Heart right ventricle (tissue), 16 donors: ENCODE measurements around the gene TMEM132D. TPM values are rescaled to one million over a fixed set of nuclear protein-coding genes. Genes with fewer than 3 reads are reported as not detected.

Experiments
- ATAC-seq, 8 donors: fragments of 200-7000 bp; cut with Tn5 transposase; one replicate each; pipeline ENCODE4 v1.9.1; 2020; ENCODE audit warnings: mild to moderate bottlenecking in 8 of 8, moderate library complexity in 8 of 8, moderate number of reproducible peaks in 1 of 8
- DNase-seq, 2 donors: peaks; one replicate each; pipeline ENCODE4 v3.0.0-alpha.2; 2020
- H3K27ac ChIP-seq, 10 donors: fragments of 200-600 bp; sonication (generic) in 2 of 10; one replicate each; pipeline versions ENCODE4 v1.5.0 to v1.8.0; 2020 to 2022; ENCODE audit warnings: mild to moderate bottlenecking in 3 of 10
- H3K27me3 ChIP-seq, 7 donors: fragments of 200-600 bp; one replicate each; pipeline ENCODE4 v1.8.0; 2021 to 2022; ENCODE audit warnings: mild to moderate bottlenecking in 2 of 7
- H3K36me3 ChIP-seq, 9 donors: fragments of 200-600 bp; sonication (generic) in 1 of 9; one replicate each; pipeline versions ENCODE4 v1.5.0 to v1.8.0; 2020 to 2022; ENCODE audit warnings: mild to moderate bottlenecking in 2 of 9
- H3K4me1 ChIP-seq, 9 donors: fragments of 200-600 bp; sonication (generic) in 1 of 9; one replicate each; pipeline versions ENCODE4 v1.5.0 to v1.8.0; 2020 to 2022; ENCODE audit warnings: mild to moderate bottlenecking in 4 of 9
- H3K4me3 ChIP-seq, 10 donors: fragments of 200-600 bp; sonication (generic) in 2 of 10; one replicate each; pipeline versions ENCODE4 v1.5.0 to v1.8.0; 2020 to 2022; ENCODE audit warnings: mild to moderate bottlenecking in 7 of 10, moderate library complexity in 2 of 10
- H3K9me3 ChIP-seq, 11 donors: fragments of 200-600 bp in 10 of 11; sonication (generic) in 2 of 11; one replicate each; pipeline versions ENCODE4 v1.5.0 to v1.8.0; 2013 to 2022; ENCODE audit warnings: mild to moderate bottlenecking in 2 of 11, control low read depth in 1 of 11, moderate library complexity in 1 of 11
- WGBS, 2 donors: extraction: QIAGEN DNeasy Blood & Tissue Kit; methylation state at CpG; one replicate each; pipeline ENCODE4 v1.1.7; 2013; ENCODE audit warnings: inconsistent platforms in 1 of 2; 5-methylcytosine and 5-hydroxymethylcytosine counted together
- intact Hi-C, 10 donors: fragments of 100-400 bp; cut with DNase I; formaldehyde crosslinking; loops; one replicate each; pipeline versions ENCODE4 v1.11.1 to v1.14.2; 2022
- polyA plus RNA-seq, 2 donors: library from polyadenylated mRNA; stranded (reverse); fragments of 200-250 nt; gene quantifications; one replicate each; pipeline ENCODE4 v1.2.3, GENCODE V29; 2013
- total RNA-seq, 10 donors: library from RNA; stranded (reverse); fragmentation: NEBNext Ultra II Directional in 3 of 10; extraction: Animal tissue kit (Norgen Biotek cat#: 25700) in 3 of 10; gene quantifications; one replicate each; pipeline versions ENCODE4 v1.2.1 to v1.2.4, GENCODE V29; 2021 to 2023
- TF ChIP-seq, protein P1 (sequence below), 9 donors: fragments of 200-600 bp; sonication (generic) in 2 of 9; IDR thresholded peaks; one replicate each; pipeline versions ENCODE4 v1.5.0 to v1.8.0; 2021 to 2022; ENCODE audit warnings: antibody characterized with exemption in 9 of 9, mild to moderate bottlenecking in 5 of 9, moderate library complexity in 1 of 9
- donor health status: Arrhythmogenic right ventricular cardiomyopathy.
- donor health status: ischemic (EF 13 %, LVEDD 7.1; RV severe dilation, severe dysfunction).
- donor health status: healthy with polysubstance abuse.
- donor health status: DM: no; HTN: yes; CAD: no.
- donor health status: DM: no; HTN: no; CAD: no.
- donor health status: ischemic (EF 25% LVEDD 6.9; RV normal size, moderate dysfunction).
- donor health status: ischemic (EF 25% LVEDD 5.7; RV mildly dilated, moderate dysfunction).
- donor health status: healthy.
- donor health status: DM: yes; HTN: yes; CAD: no.
- donor health status: Ischemic cardiomyopathy.
- donor health status: ischemic (EF 35%, LVEDD 5.7; RV mildly dilated, moderate dysfunction).
- donor health status: nonischemic (EF 11% LVEDD 7.7; RV severe dilation, severe dysfunction).
- donor health status: DM: yes; HTN: yes; CAD: no.
- donor health status: PGD.
- donor health status: ischemic (EF 29% LVEDD 5.4; RV normal size, mild dysfunction).
- donor health status: nonischemic (EF 23%, LVEDD 6.1; RV moderate dilation, normal function).

Gene TMEM132D
- total and polyA plus RNA-seq, 12 donors: not detected

DNA sequence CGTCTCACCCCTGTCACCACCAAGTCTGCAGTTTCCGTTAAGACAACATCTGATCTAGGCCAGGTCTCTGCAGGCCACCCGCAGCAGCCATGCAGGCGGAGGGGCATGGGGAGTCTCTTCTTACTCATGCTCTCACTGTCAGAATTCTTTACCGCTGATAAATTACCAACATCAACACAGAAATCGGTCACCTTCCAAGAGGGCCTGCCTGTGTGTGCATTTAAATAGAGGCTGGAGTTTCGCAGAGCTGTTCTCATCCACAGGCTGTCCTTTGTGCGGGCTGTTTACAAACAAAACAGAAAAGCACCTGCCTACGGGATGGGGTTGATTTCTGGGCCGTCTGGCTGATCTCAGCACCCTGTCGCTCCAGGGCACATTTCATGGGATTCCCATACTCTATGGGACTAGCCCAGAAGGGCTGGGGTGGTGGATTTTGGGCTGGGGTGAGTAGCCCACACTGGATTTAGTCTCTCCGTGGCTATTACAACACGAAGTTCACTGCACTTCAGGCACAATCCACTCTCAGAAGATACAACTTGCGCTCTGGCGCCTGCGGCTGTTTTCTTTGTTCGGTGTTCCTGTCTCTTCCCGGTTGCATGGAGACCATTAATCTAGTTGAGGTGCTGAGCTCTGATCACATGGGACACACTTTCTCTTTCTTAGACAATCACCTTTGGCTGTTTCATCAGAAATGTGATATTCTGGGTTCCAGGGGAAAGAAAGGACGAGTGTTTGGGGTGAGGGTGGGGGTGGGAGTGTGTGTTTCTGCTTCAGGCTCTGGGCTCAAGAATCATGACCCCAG, 719.5 kb downstream of the TMEM132D start:
- WGBS, 2 donors: 39 to 47% methylated on average over 19 of the region's 19 CpGs
- Histone ChIP-seq H3K4me1 (no peaks in the 10 kb centered on the region), H3K27ac (no peak overlapping the region), H3K9me3 (peaks cover 0 to 9% (median 0%) of the 10 kb centered on the region in 11 donors), H3K27me3 (peaks cover 0 to 13% (median 6%) of the 10 kb centered on the region in 7 donors), H3K4me3 (no peak overlapping the region), H3K36me3 (no peaks in the 10 kb centered on the region)
- no peak for DNase-seq
- intact Hi-C loops: loop anchor here in 1 of 10 donors (10.0 kb wide), 1 partner anchor 60 kb away; no protein-coding TSS in a partner anchor
- TF ChIP-seq, protein P1, sequence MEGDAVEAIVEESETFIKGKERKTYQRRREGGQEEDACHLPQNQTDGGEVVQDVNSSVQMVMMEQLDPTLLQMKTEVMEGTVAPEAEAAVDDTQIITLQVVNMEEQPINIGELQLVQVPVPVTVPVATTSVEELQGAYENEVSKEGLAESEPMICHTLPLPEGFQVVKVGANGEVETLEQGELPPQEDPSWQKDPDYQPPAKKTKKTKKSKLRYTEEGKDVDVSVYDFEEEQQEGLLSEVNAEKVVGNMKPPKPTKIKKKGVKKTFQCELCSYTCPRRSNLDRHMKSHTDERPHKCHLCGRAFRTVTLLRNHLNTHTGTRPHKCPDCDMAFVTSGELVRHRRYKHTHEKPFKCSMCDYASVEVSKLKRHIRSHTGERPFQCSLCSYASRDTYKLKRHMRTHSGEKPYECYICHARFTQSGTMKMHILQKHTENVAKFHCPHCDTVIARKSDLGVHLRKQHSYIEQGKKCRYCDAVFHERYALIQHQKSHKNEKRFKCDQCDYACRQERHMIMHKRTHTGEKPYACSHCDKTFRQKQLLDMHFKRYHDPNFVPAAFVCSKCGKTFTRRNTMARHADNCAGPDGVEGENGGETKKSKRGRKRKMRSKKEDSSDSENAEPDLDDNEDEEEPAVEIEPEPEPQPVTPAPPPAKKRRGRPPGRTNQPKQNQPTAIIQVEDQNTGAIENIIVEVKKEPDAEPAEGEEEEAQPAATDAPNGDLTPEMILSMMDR (IDR thresholded peaks at IDR 0.05): no peak
- no peak for ATAC-seq

DNA sequence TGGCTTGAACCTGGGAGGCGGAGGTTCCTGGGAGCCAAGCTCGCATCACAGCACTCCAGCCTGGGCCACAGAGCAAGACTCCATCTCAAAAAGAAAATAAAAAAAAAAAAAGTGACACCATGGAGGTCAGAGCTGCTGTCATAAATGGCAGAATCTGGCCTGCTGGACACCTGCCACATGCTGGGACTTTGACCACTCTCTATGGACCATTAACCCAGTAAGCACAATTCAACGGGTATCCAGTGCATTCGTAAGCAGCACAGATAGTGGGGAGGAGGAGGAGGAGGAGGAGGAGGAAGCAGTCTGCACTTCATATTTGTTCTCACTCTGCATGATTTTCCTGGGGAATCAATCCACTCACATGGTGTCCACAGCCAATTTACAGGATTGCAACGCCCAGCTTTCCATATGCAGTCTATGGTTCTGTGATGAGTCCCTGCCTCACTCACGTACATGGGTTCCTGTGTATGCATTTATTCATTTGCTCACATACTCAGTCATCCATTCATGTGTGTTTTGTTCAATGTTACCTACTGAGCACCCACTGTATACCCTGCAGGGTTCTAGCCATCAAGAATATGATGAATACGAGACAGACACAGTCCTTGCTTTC, 723.8 kb downstream of the TMEM132D start:
- 76 to 77% methylated on average over 7 of the region's 7 CpGs for WGBS, 2 donors

DNA sequence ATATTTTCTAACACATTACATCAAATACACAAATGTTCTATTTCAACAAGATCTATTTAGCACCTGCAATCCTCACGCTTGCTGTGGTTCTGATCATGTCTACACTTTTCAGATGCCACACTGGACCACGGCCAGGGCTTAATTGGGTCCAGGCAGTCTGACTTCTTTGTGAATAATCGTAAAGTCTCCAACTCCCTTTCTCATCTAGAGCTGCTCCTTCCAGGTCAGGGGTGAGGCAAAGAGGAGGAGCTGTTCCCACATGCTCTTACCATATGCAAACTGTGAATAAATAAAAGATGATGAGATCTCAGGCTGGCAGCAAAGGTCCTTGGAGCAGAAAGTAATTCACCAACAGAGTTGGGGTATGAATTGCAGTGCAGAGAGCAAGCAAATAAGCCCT, 733.9 kb downstream of the TMEM132D start:
- Histone ChIP-seq H3K4me1 (no peaks in the 10 kb centered on the region), H3K27ac (no peak overlapping the region), H3K27me3 (peaks cover 0 to 2% (median 0%) of the 10 kb centered on the region in 7 donors), H3K36me3 (no peaks in the 10 kb centered on the region), H3K4me3 (no peak overlapping the region), H3K9me3 (peaks cover 0 to 15% (median 0%) of the 10 kb centered on the region in 11 donors)
- ATAC-seq (no peak), DNase-seq (no peak)
- intact Hi-C loops: no loop called here
- 66 to 68% methylated on average over 3 of the region's 3 CpGs for WGBS, 2 donors
- TF ChIP-seq, protein P1 (IDR thresholded peaks at IDR 0.05): no peak

More for the DNA sequence above, 723.8 kb downstream of the TMEM132D start:
- H3K9me3 ChIP-seq: peaks cover 0 to 4% (median 0%) of the 10 kb centered on the region in 11 donors
- ATAC-seq (no peak), DNase-seq (no peak)
- no peak overlapping the region for H3K27ac ChIP-seq
- intact Hi-C loops: loop anchor here in 1 of 10 donors (10.0 kb wide), 1 partner anchor 55 kb away; no protein-coding TSS in a partner anchor
- TF ChIP-seq, protein P1 (IDR thresholded peaks at IDR 0.05): no peak
- peaks cover 0 to 9% (median 6%) of the 10 kb centered on the region in 7 donors for H3K27me3 ChIP-seq
- H3K4me1 ChIP-seq: no peaks in the 10 kb centered on the region
- H3K4me3 ChIP-seq: no peak overlapping the region
- no peaks in the 10 kb centered on the region for H3K36me3 ChIP-seq

DNA sequence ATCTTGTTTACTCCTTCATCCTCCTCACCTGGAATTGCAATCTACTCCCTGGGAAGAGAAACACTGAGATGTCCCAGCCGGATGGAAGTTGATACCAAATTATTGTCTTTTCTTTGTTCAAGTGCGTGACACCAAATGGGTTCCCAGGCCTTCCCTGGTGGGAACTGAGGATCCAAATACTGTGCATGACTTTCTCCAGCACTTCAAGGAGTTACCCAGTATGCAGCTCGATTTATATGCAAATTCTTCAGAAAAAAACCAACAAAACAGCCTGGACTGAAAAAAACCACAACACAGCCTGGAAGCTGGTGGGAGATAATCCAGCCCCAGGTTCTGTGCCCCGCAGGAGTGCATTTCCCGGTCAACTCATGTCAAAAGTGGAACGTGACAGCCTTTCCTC, 740.0 kb downstream of the TMEM132D start:
- H3K9me3 ChIP-seq: peaks cover 0 to 17% (median 0%) of the 10 kb centered on the region in 11 donors
- no peaks in the 10 kb centered on the region for H3K36me3 ChIP-seq
- WGBS, 2 donors: 36 to 41% methylated on average over 6 of the region's 6 CpGs
- intact Hi-C loops: no loop called here
- peaks cover 0 to 8% (median 0%) of the 10 kb centered on the region in 7 donors for H3K27me3 ChIP-seq
- H3K4me3 ChIP-seq: no peak overlapping the region
- H3K27ac ChIP-seq: no peak overlapping the region
- DNase-seq (no peak), ATAC-seq (no peak)
- no peaks in the 10 kb centered on the region for H3K4me1 ChIP-seq
- TF ChIP-seq, protein P1 (IDR thresholded peaks at IDR 0.05): no peak
